ENCODE data around the gene BMPR1A.

Gene BMPR1A

GRCh38 chr10:86756511-86757112 is at the start of gene BMPR1A:
TSS of gene BMPR1A (plus strand) at chr10:86756619. CDS start at chr10:86876019, 119,400 bp downstream.
- no peak for TF ChIP-seq CTCF (conservative IDR thresholded peaks at IDR 0.05)
- peak within 1 kb of the TSS; percentile 96 for H3K27ac ChIP-seq

- no peak overlapping the region for H3K27ac ChIP-seq
- TF ChIP-seq CTCF (conservative IDR thresholded peaks at IDR 0.05) = no peak
Observed at GRCh38 chr10:86706977-86707376, 49.4 kb upstream of the BMPR1A start.

- H3K27ac ChIP-seq = no peak overlapping the region
- TF ChIP-seq CTCF (conservative IDR thresholded peaks at IDR 0.05) = no peak
Observed at GRCh38 chr10:86707505-86707904, 48.9 kb upstream of the BMPR1A start.

- no peak for TF ChIP-seq CTCF (conservative IDR thresholded peaks at IDR 0.05)
- no peak overlapping the region for H3K27ac ChIP-seq
Observed at GRCh38 chr10:86708068-86708782, 48.2 kb upstream of the BMPR1A start.

GRCh38 chr10:86708783-86709380 is 47.5 kb upstream of the BMPR1A start:
- no peak overlapping the region for H3K27ac ChIP-seq
- no peak for TF ChIP-seq CTCF (conservative IDR thresholded peaks at IDR 0.05)

- H3K27ac ChIP-seq = no peak overlapping the region
- TF ChIP-seq CTCF (conservative IDR thresholded peaks at IDR 0.05) = no peak
Observed at GRCh38 chr10:86709396-86710185, 46.8 kb upstream of the BMPR1A start.

GRCh38 chr10:86710987-86711512 is 45.4 kb upstream of the BMPR1A start:
- peak overlapping the region; percentile 95 for H3K27ac ChIP-seq
- TF ChIP-seq CTCF (conservative IDR thresholded peaks at IDR 0.05) = peak; percentile 89

Measured in VCaP (cell line).